ENCODE data around the gene NTHL1. TPM values are rescaled to one million over a fixed set of nuclear protein-coding genes. Genes with fewer than 3 reads are reported as not detected.

The NTHL1 gene
- total RNA-seq, 4 donors from 2014 or later = 7.1 to 18.1 (median 10.9) TPM

GRCh38 chr16:2087748-2088631 lies 40.4 kb upstream of the NTHL1 start:
- DNase-seq (ENCODE audit: low spot score) (no peak), ATAC-seq (ENCODE audit: low FRiP score) (no peak)
- no peak for TF ChIP-seq CTCF (IDR thresholded peaks at IDR 0.05)

- no peak for TF ChIP-seq CTCF (IDR thresholded peaks at IDR 0.05)
- DNase-seq (ENCODE audit: low spot score) (no peak), ATAC-seq (ENCODE audit: low FRiP score) (no peak)
Observed at GRCh38 chr16:2086812-2087747, 39.4 kb upstream of the NTHL1 start.

GRCh38 chr16:2086106-2086742 lies 38.6 kb upstream of the NTHL1 start:
- no peak for TF ChIP-seq CTCF (IDR thresholded peaks at IDR 0.05)
- no peak for DNase-seq (ENCODE audit: low spot score)
- ATAC-seq (ENCODE audit: low FRiP score) = no peak

GRCh38 chr16:2085669-2086068 lies 38.0 kb upstream of the NTHL1 start:
- no peak for TF ChIP-seq CTCF (IDR thresholded peaks at IDR 0.05)
- ATAC-seq (ENCODE audit: low FRiP score) = no peak
- DNase-seq (ENCODE audit: low spot score) = no peak

DNA sequence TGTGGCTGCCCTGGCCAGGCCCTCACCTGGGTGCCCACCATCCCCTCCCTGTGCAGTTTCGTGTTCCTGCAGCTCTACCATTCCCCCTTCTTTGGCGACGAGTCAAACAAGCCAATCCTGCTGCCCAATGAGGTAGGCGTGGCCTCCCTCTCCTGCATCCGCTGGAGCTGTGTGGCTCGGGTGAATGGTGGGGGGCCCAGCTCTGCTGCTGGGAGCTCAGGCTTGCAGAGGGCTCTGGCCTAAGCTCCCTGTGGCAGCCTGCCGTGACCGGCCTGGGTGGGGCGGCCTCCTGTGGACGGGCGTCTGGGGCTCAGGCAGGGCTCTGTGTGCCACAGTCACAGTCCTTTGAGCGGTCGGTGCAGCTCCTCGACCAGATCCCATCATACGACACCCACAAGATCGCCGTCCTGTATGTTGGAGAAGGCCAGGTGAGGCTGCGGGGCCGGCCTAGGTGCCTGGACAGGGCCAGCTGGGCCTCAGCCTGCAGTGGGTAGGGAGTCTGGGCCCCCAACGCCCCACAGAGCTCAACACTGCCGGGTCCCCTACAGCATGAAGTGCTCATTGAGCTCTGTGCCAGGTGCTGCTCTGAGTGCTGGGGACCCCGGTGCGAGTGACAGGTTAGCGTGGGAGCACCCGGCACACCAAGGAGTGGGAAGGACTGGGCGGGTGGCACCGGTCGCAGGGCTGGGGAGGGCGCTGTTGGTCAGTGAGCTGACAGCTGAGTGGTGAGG lies 37.4 kb upstream of the NTHL1 start:
- no peak for TF ChIP-seq CTCF (IDR thresholded peaks at IDR 0.05)
- ATAC-seq (ENCODE audit: low FRiP score) = no peak
- no peak for DNase-seq (ENCODE audit: low spot score)

Data from omental fat pad (tissue), 4 donors.